ENCODE results near the gene SCUBE2.

The SCUBE2 gene

DNA sequence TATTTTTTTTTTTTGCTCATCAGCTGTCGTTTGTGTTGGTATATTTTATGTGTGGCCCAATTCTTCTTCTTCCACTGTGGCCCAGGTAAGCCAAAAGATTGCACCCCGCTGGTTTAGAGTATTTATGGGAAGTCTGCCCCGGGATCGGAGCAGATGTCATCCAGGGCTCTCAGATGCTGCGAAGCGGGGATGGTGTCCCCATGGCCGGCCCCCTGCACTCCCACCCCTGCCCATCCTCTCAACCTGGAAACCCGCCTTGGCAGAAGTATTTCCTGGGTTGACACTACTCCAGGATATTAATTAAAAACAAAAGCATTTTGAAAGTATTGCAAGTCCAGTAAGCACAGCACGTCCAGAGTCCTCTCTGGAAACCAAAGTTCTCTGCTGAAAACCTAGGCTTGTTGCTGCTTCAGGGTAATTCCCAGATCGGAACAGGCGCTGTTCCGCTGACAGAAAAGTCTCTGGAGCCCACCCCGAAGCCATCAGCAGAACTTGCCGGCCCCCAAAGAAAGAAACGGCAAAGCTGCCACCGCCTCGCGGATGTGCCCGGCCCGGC, 833 bp downstream of the SCUBE2 start:
- TF ChIP-seq, protein P1, sequence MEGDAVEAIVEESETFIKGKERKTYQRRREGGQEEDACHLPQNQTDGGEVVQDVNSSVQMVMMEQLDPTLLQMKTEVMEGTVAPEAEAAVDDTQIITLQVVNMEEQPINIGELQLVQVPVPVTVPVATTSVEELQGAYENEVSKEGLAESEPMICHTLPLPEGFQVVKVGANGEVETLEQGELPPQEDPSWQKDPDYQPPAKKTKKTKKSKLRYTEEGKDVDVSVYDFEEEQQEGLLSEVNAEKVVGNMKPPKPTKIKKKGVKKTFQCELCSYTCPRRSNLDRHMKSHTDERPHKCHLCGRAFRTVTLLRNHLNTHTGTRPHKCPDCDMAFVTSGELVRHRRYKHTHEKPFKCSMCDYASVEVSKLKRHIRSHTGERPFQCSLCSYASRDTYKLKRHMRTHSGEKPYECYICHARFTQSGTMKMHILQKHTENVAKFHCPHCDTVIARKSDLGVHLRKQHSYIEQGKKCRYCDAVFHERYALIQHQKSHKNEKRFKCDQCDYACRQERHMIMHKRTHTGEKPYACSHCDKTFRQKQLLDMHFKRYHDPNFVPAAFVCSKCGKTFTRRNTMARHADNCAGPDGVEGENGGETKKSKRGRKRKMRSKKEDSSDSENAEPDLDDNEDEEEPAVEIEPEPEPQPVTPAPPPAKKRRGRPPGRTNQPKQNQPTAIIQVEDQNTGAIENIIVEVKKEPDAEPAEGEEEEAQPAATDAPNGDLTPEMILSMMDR (conservative IDR thresholded peaks at IDR 0.05), result no peak
- peak overlapping the region; percentile 69; the same call in 1 of the 2 replicates for H3K27ac ChIP-seq

DNA sequence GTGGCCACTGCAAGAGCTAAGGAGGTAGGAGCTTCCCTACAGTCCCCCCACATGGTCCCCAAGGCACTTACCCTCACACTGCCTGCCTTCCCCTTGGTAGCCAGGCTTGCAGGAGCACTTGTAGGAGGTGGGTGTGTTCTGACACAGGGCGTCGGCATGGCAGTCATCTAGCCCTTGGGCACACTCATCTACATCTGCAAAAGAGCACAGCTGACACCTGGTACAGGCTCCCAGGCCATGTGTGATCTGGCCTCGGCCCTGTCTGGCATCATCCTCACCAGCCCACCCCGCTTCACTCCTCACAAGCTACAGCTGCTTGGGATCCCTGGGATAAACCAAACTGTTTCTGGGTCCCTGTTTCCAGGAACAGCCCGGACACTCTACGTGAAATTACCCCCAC, 1.8 kb downstream of the SCUBE2 start:
- peak overlapping the region; percentile 69; the same call in 1 of the 2 replicates for H3K27ac ChIP-seq
- TF ChIP-seq, protein P1 (conservative IDR thresholded peaks at IDR 0.05), result no peak

DNA sequence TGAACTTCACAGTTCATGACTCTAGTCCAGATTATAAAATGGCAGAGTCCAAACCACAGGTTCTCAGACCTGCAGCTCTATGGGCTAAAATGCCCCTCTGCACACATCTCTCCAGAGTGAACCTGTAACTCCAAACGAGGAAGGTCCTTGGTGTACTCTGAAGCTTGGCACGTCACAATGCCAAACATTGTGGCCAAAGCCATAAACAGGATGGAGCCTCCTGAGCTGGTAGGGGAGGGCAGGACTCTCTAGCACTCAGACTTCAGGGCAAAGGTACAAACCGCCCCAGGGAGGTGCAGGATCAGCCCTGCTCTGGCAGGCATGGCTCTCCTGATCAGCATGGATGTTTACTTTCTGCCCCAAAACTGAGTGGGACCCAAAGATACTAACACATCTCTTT, 2.3 kb downstream of the SCUBE2 start:
- TF ChIP-seq, protein P1 (conservative IDR thresholded peaks at IDR 0.05), result no peak
- H3K27ac ChIP-seq, result peak overlapping the region; percentile 69; the same call in 1 of the 2 replicates

DNA sequence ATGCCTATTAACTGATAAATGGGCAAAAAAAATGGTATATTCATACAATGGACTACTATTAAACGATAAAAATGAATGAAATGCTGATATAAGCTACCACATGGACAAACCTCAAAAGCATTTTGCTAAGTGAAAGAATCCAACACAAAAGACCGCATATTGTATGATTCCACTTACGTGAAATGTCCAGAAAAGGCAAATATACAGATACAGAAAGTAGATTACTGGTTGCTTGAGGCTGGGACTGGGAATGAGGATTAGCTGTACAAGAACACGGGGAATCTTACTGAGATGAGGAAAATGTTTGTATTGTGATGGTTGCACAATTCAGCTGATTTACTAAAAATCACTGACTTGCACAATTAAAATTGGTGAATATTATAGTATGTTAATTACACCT, 8.8 kb downstream of the SCUBE2 start:
- no peak overlapping the region for H3K27ac ChIP-seq
- TF ChIP-seq, protein P1 (conservative IDR thresholded peaks at IDR 0.05), result no peak

DNA sequence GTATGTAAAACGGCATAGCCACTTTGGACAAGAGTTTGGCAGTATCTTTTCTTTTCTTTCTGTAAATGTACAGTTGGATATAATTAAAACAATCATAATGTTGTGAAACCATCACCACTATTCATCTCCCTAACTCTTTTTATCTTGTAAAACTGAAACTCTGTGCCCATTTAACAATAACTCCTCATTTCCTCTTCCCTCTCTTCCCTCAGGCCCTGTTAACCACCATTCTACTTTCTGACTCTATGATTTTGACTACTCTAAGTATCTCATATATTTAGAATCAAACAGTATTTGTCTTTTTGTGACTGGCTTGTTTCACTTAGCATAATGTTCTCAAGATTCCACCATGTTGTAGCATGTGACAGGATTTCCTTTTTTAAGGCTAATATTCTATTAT, 10.2 kb downstream of the SCUBE2 start:
- no peak overlapping the region for H3K27ac ChIP-seq
- TF ChIP-seq, protein P1 (conservative IDR thresholded peaks at IDR 0.05), result no peak

DNA sequence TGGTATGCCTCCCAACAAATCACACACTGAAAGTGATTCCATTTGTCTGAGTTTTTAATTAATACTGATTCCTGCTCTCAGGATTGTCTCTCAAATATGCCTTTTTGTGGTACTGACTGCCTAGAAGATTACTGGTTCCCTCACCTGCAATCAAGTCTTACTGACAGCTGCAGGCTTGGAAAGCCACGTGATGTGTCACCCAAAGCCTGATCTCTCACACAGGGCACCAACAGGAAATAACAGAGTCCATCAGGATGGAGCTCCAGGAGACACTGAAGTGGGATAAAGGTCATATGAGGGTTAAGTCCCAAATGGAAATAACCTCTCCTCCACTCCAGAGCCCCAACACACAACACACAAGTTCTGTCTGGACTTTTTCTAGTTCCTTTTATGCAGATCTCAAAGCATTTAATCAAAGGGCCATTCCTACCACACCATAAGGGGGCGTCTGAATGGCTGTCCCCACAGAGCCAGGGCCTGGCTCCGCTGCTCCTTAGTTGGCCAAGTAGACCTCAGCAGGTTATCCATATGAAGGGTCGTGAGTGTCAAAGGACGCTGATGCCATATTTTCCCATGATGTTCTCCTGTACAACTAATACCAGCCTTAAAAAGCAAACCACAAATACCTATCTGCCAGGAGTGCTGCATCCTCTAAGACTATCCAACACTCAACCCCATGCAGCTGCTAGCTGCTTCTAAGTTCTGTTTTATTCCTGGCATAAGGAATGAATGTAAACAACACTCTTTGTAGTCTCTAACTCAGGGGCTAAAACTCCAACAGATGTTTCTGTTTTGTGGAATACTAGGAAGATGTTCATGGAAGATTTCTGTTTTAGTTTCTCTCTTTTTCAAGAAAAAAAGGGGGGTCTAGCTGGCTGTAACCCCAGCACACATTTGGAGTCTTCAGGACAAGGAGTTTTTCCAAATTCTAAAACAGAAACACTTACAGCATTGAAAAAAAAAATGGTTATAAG, 13.0 kb downstream of the SCUBE2 start:
- no peak overlapping the region for H3K27ac ChIP-seq
- TF ChIP-seq, protein P1 (conservative IDR thresholded peaks at IDR 0.05), result no peak

DNA sequence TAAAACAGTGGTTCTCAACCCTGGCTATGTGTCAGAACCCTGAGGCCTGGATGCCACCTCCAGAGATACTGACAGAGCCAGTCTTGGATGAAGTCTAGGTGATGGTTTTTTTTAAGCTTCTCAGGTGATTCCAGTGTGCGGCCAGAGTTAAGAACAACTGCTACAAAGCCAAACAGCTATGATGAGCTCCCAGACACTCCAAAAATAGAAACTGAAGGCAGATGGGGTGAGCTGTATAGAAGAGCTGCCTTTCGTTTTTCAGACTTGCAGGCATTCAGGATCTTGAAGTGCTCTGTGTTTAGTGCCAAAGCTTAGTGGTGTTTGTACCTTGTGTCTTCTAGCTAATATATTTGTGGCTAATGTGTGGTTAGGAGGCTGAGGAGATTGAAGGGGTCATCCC, 14.2 kb downstream of the SCUBE2 start:
- TF ChIP-seq, protein P1 (conservative IDR thresholded peaks at IDR 0.05), result no peak
- H3K27ac ChIP-seq, result no peak overlapping the region
